HFFc6 (cell line): ENCODE measurements around the gene DPP7. TPM values are rescaled to one million over a fixed set of nuclear protein-coding genes. Genes with fewer than 3 reads are reported as not detected.

Source experiments
- DNase-seq: peaks from one replicate; pipeline ENCODE4 v3.0.0-alpha.2; 2018
- H3K27ac Mint-ChIP-seq: 2 replicates; pipeline ENCODE4 v1.8.0; 2020; ENCODE audit warnings: mild to moderate bottlenecking, mixed read lengths
- H3K27me3 Mint-ChIP-seq: 2 replicates; pipeline ENCODE4 v1.8.0; 2021; ENCODE audit warnings: mild to moderate bottlenecking, moderate library complexity, mixed read lengths; ENCODE audit not compliant: insufficient read depth
- H3K36me3 Mint-ChIP-seq: 2 replicates; pipeline ENCODE4 v1.8.0; 2021; ENCODE audit warnings: low read depth, mixed read lengths
- H3K4me1 Mint-ChIP-seq: 2 replicates; pipeline ENCODE4 v1.8.0; 2020; ENCODE audit warnings: low read depth, mixed read lengths
- H3K4me3 Mint-ChIP-seq: 2 replicates; pipeline ENCODE4 v1.8.0; 2020; ENCODE audit warnings: mild to moderate bottlenecking, moderate library complexity, mixed read lengths
- H3K9me3 Mint-ChIP-seq: 2 replicates; pipeline ENCODE4 v1.8.0; 2020; ENCODE audit warnings: mild to moderate bottlenecking, mixed read lengths
- total RNA-seq, 6 experiments: library from RNA; stranded (reverse); fragmentation: NEBNext Ultra II Directional; extraction: Animal tissue kit (Norgen Biotek cat#: 25700); gene quantifications; 2 replicates in 1 of 6; 3 replicates in 5 of 6; pipeline ENCODE4 v1.2.3, GENCODE V29; 2021
- TF ChIP-seq, protein P1 (sequence below): fragments of 200-600 bp; sonication (generic); IDR thresholded peaks from 2 replicates; pipeline ENCODE4 v1.5.0; 2021; ENCODE audit warnings: antibody characterized with exemption, mild to moderate bottlenecking

The DPP7 gene
- total RNA-seq, 6 experiments from 2014 or later = 47.5 to 90.2 (median 51.1) TPM

DNA sequence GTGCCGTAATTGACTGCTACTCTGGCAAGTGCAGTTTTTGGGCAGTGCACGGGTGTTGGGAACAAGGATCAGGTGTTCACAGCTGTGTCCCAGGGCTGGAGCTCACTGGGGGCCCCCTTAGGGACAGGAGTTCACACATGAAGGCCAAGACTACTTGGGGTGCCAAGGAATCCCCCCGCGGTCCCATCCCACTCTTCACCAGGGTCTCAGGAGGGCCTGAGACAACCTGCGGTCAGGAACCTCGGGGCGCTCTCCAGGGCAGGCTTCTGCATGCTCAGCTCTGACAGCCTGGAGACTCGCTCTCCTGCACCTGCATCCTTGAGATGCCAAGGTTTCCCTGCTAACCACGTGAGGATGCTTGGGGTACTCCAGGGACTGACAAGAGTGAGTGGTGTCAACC lies 30.0 kb downstream of the DPP7 start:
- no peaks in the 10 kb centered on the region for H3K9me3 Mint-ChIP-seq
- peaks cover 3% of the 10 kb centered on the region; the same call in 1 of the 2 replicates for H3K27me3 Mint-ChIP-seq
- H3K4me1 Mint-ChIP-seq = peaks cover 58% of the 10 kb centered on the region
- peak overlapping the region; percentile 97 for H3K27ac Mint-ChIP-seq
- TF ChIP-seq, protein P1, sequence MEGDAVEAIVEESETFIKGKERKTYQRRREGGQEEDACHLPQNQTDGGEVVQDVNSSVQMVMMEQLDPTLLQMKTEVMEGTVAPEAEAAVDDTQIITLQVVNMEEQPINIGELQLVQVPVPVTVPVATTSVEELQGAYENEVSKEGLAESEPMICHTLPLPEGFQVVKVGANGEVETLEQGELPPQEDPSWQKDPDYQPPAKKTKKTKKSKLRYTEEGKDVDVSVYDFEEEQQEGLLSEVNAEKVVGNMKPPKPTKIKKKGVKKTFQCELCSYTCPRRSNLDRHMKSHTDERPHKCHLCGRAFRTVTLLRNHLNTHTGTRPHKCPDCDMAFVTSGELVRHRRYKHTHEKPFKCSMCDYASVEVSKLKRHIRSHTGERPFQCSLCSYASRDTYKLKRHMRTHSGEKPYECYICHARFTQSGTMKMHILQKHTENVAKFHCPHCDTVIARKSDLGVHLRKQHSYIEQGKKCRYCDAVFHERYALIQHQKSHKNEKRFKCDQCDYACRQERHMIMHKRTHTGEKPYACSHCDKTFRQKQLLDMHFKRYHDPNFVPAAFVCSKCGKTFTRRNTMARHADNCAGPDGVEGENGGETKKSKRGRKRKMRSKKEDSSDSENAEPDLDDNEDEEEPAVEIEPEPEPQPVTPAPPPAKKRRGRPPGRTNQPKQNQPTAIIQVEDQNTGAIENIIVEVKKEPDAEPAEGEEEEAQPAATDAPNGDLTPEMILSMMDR = no peak
- peaks cover 4% of the 10 kb centered on the region; the same call in 1 of the 2 replicates for H3K36me3 Mint-ChIP-seq
- no peak overlapping the region for H3K4me3 Mint-ChIP-seq
- DNase-seq = no peak

DNA sequence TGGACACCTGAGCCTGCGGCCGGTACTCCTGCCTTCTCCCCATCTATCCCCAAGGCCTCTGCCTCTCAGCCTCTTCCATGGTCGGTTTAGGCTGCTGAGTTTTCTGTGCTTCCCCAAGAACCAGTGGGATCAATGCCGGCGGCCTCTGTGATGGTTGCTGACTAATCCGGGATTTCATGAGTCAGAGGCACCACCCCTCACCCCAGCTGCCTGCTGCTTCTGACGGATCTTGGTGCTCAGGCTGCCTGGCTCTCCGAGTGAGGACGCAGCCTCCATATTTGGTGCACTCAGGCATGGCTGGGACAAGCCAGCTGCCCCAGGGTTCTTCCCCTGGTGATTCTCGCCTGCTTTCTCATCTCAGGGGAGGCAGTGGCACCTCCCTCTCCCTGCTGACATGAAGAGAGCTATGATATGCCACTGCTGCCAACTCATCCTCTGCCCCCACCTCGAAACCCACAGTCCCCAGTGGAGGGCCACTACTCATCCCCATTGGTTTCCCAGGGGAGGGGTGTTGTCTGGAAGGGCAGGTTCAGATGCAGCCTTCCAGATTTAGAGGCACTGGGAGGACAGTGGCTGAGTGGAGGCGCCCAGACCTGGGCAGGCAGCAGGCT lies 31.0 kb downstream of the DPP7 start:
- H3K9me3 Mint-ChIP-seq = no peaks in the 10 kb centered on the region
- TF ChIP-seq, protein P1 = no peak
- H3K36me3 Mint-ChIP-seq = no peaks in the 10 kb centered on the region

DNA sequence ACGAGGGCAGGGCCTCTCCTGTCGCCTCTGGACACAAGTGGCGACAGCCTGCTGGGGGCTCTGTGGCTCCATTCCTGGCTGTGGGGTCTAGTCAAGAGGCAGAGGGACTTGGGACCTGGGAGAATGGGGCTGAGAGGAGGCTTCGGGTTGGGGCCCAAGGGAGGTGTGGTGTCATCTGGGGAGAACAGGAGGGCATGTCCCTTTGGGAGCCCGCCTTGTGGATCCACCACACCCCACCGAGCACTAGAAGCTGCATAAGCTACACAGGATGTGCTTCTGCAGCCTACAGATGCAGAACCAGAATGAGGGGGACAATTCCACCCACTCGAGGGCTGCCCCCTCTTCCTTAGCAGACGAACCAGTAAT lies 31.6 kb downstream of the DPP7 start:
- peaks cover 3% of the 10 kb centered on the region; the same call in 1 of the 2 replicates for H3K27me3 Mint-ChIP-seq

More for the DNA sequence above, 31.0 kb downstream of the DPP7 start:
- Mint-ChIP-seq H3K4me1 (peaks cover 49% of the 10 kb centered on the region), H3K4me3 (peak overlapping the region; percentile 49; the same call in 1 of the 2 replicates), H3K27me3 (peaks cover 3% of the 10 kb centered on the region; the same call in 1 of the 2 replicates), H3K27ac (peak overlapping the region; percentile 94)
- DNase-seq = peak; percentile 96

DNA sequence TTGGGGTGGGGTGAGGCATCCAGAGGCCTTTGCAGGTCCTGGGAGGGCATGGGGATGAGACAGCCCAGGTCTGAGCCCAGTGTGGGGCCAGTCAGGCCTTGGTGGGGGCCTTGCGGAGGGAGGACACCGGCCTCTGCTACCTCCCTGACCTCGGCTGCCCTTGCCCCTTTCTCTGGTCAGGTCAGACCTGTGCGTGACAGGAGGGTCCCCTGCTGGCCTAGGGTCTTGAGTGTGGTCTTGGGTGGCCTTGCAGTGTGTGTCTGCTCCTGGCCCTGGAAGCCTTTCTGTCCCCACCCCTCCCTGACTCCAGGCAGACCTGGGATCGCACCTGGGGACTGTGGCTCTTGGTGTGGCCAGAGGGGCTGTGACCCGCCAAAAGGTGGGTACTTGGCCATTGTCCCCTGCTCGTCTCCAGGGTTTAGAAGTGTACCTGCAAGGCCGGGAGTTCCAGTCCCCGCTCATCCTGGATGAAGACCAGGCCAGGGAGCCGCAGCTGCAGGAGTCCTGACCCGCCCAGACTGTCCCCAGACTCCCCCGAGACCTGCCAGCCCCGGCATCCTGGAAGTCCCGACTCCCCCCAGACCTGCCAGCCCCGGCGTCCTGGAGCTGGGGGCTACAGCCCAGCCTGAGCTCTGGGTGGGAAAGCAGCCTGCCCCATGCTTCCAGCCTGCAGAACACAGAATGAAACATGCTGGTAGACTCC lies 32.2 kb downstream of the DPP7 start:
- no peaks in the 10 kb centered on the region for H3K36me3 Mint-ChIP-seq
- no peaks in the 10 kb centered on the region for H3K9me3 Mint-ChIP-seq

More for the DNA sequence above, 31.6 kb downstream of the DPP7 start:
- no peak for DNase-seq
- Mint-ChIP-seq H3K27ac (peak overlapping the region; percentile 94), H3K4me1 (peaks cover 43% of the 10 kb centered on the region), H3K36me3 (no peaks in the 10 kb centered on the region), H3K4me3 (no peak overlapping the region; the same call in 1 of the 2 replicates), H3K9me3 (no peaks in the 10 kb centered on the region)
- TF ChIP-seq, protein P1 = no peak

DNA sequence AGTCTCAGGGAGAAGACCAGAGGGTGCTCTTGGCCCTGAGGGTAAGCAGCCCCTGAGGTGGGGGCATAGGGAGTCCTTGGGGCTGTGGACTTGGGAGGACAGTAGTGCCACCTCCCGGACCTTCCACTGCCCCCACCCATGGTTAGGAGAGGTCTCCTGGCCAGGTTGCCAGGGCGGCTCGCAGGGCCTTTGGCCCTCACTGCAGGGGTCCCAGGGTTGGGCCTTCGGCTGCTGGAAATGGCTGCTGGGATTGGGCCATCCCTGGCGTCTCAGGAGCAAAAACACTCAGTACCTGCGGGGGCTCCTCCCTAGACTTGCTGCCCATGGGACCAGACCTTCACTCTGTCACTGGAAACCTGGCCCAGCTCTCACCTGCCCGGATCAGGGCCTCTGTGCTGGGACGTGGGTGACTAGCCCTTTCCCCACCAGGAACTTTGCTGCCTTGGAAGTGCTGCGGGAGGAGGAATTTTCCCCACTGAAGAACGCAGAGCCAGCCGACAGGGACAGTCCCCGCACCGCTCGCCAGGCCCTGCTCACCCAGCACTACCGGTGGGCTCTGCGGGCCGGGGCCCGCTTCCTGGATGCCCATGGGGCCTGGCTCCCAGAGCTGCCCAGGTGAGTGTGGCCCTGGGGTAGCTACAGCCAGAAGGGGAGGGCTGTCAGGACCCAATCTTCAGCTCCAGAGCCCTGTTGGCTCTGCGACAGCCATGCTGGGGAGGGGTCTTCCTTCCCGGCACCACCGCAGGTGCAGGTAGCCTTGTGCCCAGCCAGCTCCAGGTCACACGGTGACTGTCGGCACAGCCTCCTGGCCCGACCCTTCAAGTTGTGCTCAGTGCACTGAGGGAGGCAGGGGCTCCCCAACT lies 34.0 kb downstream of the DPP7 start:
- DNase-seq = no peak
- no peak overlapping the region for H3K4me3 Mint-ChIP-seq
- no peaks in the 10 kb centered on the region for H3K9me3 Mint-ChIP-seq
- H3K27ac Mint-ChIP-seq = no peak overlapping the region
- H3K27me3 Mint-ChIP-seq = peaks cover 3% of the 10 kb centered on the region; the same call in 1 of the 2 replicates
- no peaks in the 10 kb centered on the region for H3K36me3 Mint-ChIP-seq
- TF ChIP-seq, protein P1 = no peak
- peaks cover 32% of the 10 kb centered on the region for H3K4me1 Mint-ChIP-seq

More for the DNA sequence above, 32.2 kb downstream of the DPP7 start:
- no peak for DNase-seq
- TF ChIP-seq, protein P1 = no peak
- Mint-ChIP-seq H3K4me3 (no peak overlapping the region), H3K27me3 (peaks cover 3% of the 10 kb centered on the region; the same call in 1 of the 2 replicates), H3K4me1 (peaks cover 37% of the 10 kb centered on the region), H3K27ac (peak overlapping the region; percentile 94)
